HFF-Myc (cell line): ENCODE measurements around the gene BLZF1.
"Not testable (repeated sequence)": the region's sequence is repeated elsewhere in the genome, so short reads cannot be mapped to it uniquely, and the experiment has no call there.

Source experiments
- DNase-seq: peaks from one replicate; pipeline ENCODE4 v3.0.0-alpha.2; 2011; ENCODE audit warnings: low read depth; ENCODE audit errors: extremely low read depth
- H3K4me3 ChIP-seq: replicated peaks from 2 replicates; pipeline ENCODE4 v1.5.1; 2011; ENCODE audit warnings: low read depth, mild to moderate bottlenecking, control low read depth, low read length
- TF ChIP-seq, protein P1 (sequence below): IDR thresholded peaks from 2 replicates; pipeline ENCODE4 v1.5.1; 2012; ENCODE audit warnings: mild to moderate bottlenecking, low read depth, low read length, control low read depth; ENCODE audit errors: missing control alignments

BLZF1 gene

DNA sequence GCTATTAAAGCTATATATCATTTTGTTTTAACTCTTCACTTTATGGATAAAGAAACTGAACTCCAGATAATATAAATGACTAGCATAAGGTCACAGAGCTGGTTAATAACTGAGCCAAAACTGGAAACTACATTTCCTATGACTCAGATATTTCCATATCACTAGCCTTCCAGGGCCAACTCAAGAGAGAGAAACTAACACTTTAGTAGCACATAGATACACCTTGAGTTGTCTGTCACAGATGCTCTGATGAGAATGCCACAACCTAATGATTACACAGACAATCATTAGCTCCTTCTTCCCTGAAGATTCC is 41.1 kb upstream of the BLZF1 start:
- no peak overlapping the region for H3K4me3 ChIP-seq
- TF ChIP-seq, protein P1, sequence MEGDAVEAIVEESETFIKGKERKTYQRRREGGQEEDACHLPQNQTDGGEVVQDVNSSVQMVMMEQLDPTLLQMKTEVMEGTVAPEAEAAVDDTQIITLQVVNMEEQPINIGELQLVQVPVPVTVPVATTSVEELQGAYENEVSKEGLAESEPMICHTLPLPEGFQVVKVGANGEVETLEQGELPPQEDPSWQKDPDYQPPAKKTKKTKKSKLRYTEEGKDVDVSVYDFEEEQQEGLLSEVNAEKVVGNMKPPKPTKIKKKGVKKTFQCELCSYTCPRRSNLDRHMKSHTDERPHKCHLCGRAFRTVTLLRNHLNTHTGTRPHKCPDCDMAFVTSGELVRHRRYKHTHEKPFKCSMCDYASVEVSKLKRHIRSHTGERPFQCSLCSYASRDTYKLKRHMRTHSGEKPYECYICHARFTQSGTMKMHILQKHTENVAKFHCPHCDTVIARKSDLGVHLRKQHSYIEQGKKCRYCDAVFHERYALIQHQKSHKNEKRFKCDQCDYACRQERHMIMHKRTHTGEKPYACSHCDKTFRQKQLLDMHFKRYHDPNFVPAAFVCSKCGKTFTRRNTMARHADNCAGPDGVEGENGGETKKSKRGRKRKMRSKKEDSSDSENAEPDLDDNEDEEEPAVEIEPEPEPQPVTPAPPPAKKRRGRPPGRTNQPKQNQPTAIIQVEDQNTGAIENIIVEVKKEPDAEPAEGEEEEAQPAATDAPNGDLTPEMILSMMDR: no peak
- DNase-seq: no peak

DNA sequence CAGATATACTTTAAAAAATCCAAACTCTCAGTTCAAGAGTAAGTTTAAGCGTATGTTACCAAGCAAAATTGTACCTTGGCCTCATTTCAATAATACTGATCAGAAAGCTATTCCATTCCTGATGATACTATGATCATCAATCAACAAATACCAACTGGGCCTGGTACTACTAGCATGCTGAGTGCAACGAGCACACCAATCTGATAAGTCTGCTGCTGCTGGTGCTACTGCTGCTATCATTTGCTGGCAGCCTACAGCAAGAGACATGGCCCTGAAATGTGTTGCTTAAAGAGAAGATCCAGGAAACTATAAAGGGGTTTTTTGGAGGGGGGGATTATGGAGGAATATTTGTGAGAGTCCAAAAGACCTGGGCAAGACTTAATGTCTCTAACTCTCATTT is 40.1 kb upstream of the BLZF1 start:
- TF ChIP-seq, protein P1: no peak
- DNase-seq: no peak

DNA sequence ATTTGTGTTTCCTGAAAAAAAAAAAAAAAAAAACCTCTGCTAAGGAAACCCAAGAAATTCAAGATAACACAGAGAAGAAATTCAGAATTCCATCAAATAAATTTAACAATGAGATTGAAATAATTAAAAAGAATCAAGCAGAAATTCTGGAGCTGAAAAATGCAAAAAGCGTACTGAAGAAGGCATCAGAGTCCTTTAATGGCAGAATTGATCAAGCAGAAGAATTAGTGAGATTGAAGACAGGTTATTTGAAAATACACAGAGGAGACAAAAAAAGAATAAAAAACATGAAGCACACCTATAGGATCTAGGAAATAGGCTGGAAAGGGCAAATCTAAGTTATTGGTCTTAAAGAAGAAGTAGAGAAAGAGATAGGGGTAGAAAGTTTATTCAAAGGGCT is 38.6 kb upstream of the BLZF1 start:
- no peak overlapping the region for H3K4me3 ChIP-seq
- DNase-seq: no peak
- TF ChIP-seq, protein P1: no peak

More for the DNA sequence above, 40.1 kb upstream of the BLZF1 start:
- H3K4me3 ChIP-seq: no peak overlapping the region

DNA sequence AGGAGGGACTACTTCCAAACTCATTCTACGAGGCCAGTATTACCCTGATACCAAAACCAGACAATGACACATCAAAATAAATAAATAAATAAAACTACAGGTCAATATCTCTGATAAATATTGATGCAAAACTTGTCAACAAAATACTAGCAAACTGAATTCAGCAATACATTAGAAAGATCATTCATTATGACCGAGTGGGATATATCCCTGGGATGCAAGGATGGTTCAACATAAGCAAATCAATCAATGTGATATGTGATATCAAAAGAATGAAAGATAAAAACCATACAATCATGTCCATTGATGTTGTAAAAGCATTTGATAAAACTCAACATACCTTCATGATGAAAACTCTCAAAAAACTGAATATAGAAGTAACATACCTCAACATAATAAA is 37.1 kb upstream of the BLZF1 start:
- no peak overlapping the region for H3K4me3 ChIP-seq
- no peak for DNase-seq
- TF ChIP-seq, protein P1: no peak

DNA sequence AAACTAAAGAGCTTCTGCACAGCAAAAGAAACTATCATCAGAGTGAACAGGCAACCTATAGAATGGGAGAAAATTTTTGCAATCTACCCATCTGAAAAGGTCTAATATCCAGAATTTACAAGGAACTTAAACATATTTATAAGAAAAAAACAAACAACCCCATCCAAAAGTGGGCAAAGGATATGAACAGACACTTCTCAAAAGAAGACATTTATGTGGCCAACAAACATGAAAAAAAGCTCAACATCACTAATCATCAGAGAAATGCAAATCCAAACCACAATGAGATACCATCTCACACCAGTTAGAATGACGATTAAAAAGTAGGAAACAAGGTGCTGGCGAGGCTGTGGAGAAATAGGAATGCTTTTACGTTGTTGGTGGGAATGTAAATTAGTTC is 33.3 kb upstream of the BLZF1 start:
- DNase-seq: not testable (repeated sequence)

DNA sequence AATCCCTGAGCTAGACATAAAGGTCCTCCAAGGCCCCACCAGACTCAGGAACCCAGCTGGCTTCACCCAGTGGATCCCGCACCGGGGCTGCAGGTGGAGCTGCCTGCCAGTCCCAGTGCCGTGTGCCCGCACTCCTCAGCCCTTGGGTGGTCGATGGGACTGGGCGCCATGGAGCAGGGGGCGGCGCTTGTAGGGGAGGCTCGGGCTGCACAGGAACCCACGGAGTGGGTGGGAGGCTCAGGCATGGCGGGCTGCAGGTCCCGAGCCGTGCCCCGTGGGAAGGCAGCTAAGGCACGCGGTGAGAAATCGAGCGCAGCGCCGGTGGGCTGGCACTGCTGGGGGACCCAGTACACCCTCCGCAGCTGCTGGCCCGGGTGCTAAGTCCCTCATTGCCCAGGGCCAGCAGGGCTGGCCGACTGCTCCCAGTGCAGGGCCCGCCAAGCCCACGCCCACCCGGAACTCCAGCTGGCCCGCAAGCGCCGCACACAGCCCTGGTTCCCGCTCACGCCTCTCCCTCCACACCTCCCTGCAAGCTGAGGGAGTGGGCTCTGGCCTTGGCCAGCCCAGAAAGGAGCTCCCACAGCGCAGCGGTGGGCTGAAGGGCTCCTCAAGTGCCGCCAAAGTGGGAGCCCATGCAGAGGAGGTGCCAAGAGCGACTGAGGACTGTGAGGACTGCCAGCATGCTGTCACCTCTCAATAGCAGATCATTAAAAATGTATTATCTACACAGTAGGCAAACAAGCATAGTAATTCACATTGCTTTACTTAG is 30.9 kb upstream of the BLZF1 start:
- not testable (repeated sequence) for H3K4me3 ChIP-seq, DNase-seq

More for the DNA sequence above, 33.3 kb upstream of the BLZF1 start:
- H3K4me3 ChIP-seq: not testable (repeated sequence)

DNA sequence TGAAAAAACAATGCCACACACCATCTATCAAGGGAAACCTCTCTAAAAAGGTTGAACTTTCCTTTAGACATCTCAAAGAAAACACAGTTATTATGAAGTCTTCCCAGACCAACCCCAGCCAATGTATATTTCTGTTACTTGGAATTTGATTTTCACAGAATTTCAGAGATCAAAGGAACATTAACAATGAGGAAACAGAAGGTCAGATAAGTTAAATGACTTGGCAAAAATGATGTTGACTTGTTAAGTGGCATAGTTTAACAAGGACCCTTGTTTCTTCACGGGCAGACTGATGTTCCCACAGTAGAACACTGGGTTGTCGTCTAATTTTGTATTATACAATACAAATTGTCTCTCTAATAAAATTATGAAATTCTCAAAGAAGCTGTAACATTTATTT is 29.4 kb upstream of the BLZF1 start:
- DNase-seq: no peak
- TF ChIP-seq, protein P1: no peak
- H3K4me3 ChIP-seq: no peak overlapping the region

DNA sequence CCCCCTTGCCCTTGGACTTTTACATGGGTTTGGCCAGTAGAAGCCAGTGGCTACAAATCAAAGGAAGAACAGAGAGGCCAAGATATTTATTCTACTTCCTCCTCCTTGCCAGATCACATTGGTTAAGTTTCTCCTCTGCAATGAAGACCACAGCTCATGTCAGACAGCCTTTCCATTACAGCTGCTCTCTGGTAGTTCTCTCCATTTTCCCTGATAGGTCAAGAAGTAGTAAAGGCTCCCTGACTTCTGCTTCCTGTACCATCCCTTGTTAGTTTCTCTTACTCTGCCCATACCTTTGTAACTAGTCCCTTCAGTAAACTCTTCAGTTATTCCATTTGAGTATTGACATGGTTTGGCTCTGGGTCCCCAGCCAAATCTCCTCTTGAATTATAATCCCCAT is 28.2 kb upstream of the BLZF1 start:
- TF ChIP-seq, protein P1: no peak
- DNase-seq: no peak
- H3K4me3 ChIP-seq: no peak overlapping the region
